ENCODE measurements around the gene SRL.

The SRL gene

DNA sequence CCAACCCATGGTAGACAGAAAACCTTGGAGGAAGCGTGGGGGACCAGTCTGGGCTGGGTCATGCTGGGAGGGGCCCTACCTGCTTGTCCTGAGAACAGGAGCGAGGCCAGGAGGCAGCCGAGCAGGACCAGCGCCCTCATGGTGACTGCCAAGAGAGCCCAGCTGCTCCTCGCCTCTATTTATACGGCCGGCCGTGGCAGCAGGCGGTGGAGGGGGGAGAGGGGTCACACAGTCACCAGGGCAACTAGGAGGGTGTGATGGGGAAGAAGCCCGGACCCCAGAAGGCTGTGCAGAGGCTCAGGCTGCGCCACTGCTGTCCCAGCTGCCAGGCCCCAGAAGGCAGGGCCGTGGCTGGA lies at the start of gene SRL:
Gene SRL, minus strand, starts transcription at position 153 of the 356 bp plus-strand sequence. Its CDS starts 13 bp downstream, at position 140.
- DNase-seq, result no peak

GRCh38 chr16:4290236-4290830 lies 48.5 kb upstream of the SRL start:
- no peak for DNase-seq

DNA sequence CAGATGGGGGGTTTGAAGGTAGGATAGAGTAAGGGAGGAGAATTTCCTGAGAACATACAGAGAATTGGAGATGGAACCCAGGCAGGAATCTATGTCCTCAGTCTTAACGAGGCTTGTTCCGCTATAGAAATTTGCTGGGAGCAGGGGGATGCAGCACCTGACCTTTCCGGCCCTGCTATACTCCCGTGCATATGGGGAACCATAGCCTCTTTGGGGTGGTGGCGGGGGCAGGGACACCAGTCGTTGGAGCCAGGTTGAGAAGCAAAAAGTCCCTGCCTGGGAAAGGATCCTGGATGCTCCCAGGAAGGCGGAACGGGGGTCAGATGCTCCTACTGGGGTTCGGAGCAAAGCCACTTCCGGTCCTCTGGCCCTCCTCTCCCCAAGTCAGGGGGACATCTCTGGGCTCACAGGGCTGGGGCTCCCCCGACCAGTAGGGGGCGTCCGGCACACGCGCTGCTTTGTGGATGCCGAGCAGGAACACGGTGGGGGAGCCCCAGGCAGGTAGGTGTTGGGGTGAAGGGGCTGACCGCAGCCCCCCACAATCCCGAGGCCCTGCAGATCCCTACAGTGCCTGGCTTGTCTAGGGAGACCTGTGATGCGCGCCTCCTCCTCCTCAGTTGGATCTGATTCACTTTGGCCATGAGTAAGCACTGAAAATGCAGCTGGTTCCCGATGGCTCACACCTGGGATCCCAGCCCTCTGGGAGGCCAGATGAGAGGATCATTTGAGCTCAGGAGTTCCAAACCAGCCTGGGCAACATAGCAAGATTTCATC lies 46.5 kb upstream of the SRL start:
- peak; percentile 55 for DNase-seq

DNA sequence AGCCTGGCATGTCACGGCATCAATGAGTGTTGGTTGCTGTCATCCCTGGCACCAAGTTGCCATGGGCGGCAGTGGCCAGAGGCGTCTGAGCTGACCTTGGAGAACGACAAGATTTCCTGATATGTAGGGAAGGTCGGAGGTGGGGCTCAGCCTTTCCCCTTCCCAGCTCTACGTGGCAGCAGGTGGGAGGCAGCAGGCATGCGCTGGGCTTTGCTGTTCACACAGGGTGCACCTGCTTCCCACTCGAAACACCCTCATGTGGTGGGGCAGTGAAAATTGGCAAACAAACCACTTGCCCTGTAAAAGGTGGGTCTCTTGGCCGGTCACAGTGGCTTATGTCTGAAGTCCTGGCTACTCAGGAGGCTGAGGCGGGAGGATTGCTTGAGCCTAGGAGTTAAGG lies 43.3 kb upstream of the SRL start:
- DNase-seq, result no peak

GRCh38 chr16:4283939-4284338 lies 42.1 kb upstream of the SRL start:
- DNase-seq, result no peak

DNA sequence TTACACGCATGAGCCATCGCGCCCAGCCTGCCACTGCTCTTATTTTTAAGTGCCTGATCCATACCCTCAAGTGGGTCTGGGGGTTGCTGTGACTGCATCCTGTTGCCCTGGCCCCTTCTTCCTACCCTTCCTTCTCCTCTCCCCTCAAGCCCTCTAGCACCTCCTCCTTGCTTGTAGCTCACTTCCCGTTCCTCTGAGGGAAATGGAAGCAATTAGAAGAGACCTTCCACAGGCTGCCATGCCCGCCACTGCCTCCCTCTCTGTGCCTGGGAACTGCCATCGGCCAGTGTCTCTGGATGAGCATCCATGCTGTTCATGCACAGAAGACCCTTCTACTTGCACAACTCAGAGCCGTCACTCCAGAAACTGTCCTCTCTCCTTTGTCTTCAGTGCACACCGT lies 41.6 kb upstream of the SRL start:
- DNase-seq, result no peak

GRCh38 chr16:4280625-4281024 lies 38.7 kb upstream of the SRL start:
- no peak for DNase-seq

GRCh38 chr16:4277987-4278513 lies 36.2 kb upstream of the SRL start:
- no peak for DNase-seq

DNA sequence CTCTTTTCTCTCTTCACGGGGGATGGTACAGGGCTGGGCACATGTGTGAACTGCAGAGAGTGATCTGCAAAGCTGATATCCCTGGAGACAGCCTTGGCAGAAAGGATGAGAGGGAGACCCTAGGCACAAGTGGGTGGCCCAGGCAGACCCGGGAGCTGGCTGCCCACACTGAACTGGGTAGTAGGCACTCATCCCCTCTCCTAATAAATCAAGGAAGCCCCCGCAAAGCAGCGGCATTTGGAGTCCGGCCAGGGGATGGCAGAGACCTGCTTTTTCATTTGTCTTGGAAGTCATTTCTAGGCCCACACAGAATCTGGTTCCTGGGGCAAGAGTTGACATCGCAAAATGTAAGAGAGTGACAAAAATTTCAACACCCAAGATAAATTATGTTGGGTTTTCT lies 34.0 kb upstream of the SRL start:
- no peak for DNase-seq

DNA sequence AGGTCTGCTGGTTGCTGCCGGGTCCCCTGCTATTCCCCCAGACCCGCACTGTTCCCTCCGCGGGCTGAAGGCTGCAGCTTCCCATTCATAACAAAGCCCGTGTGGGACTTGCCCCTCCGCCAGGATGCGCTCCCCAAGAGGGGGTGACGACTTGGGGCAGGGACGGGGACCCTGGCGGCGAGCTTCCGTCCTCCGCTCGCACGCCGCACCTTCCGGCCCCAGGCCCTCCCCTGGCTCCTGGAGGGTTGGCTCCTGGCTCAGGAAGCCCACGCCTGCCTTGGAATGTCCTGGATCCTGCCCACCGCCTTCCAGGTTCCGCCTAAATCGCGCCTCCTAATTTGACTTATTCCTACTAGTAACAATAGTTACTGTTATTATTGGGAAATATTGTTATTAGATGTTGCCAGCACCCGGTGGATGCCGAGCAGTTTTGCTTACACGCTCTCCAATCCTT lies 32.0 kb upstream of the SRL start:
- no peak for DNase-seq

GRCh38 chr16:4272114-4272956 lies 30.5 kb upstream of the SRL start:
- no peak for DNase-seq

- peak; percentile 88 for DNase-seq
Observed at GRCh38 chr16:4271176-4272113, 29.6 kb upstream of the SRL start.

GRCh38 chr16:4270595-4270994 lies 28.7 kb upstream of the SRL start:
- DNase-seq, result no peak

- no peak for DNase-seq
Observed at GRCh38 chr16:4270091-4270490, 28.2 kb upstream of the SRL start.

- DNase-seq, result no peak
Observed at GRCh38 chr16:4266372-4266771, 24.5 kb upstream of the SRL start.

- DNase-seq, result no peak
Observed at GRCh38 chr16:4265676-4266075, 23.8 kb upstream of the SRL start.

DNA sequence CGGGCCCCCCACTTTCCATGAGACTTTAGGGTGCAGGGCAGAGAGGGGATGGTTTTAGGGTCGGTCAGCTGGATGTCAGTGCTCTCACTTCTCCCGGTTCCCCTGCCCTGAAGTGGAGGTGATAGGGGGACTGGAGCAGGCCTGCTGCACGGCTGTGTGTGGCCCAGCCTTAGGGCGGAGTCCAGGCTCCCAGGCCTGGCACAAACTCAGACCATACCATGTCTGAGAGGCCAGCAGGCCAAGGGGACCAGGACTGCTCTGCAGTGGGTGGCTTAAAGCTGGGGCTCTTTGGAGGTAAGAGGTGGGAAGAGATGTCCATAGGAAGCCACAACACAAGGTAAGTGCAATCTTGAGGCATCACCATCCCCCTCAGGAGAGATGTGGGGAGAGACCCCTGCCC lies 22.7 kb upstream of the SRL start:
- no peak for DNase-seq

DNA sequence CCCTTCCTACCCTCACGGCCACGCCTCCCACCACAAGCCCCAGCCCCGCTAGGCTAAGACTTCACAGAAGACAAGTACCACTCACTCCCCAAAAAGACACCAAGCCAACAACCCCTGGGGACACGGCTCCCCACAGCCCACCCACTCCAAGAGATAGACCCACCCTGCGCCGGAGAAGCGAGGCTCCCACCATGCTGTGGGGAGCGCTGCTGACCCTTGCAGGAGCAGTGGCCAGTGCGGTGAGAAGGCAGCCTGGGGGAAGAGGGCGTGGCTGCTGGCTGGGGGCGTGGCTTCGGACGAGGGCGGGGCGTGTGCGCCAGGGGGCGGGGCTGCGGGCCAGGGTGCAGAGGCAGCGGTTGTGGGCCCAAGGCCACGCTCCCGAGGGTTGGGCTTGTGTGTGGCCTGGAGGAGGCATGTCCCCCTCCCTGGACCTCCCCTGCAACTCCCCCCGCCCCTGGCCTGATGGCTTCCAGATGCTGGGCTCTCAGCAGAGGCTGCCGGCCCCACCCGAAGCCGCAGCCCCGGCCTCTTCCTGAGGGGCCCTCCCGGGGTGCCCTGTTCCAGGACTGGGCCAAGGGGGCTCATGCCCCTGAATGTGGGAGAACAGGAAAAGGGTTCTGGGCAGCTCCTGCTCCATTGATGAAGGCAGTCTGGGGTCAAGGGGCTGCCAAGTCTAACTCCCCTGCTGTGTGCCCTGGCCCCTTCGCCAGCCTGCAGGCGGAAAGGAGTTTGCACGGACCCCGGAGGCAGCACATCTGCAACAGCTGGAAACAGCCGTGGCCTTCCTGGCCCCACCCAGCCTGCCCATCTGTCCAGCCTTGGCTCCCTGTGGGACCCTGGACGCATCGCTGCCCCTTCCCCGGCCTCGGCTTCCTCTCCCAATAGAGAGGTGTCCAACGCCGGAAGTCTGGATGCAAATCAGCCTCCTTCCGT lies 21.9 kb upstream of the SRL start:
- no peak for DNase-seq

GRCh38 chr16:4262303-4262835 lies 20.5 kb upstream of the SRL start:
- DNase-seq, result no peak

GRCh38 chr16:4261557-4262172 lies 19.8 kb upstream of the SRL start:
- no peak for DNase-seq

DNA sequence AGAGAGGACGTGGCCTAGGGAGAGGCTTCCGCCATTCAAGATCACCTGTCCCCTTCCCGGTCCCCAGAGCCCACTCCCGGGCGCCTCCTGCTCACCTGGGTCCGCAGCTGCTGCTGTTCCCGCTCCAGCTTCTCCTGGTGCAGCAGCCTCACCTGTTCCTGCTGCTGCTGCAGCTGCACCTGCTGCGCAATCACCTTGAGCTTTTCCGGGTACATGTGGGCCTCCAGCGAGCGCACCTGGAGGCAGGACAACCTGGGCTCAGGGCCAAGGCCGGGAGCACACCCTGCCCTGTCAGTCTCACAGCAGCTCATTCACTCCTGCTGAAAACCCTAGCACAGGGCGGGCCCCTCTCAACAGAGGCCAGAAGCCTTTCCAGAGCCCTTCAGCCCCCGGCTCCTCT lies 18.5 kb upstream of the SRL start:
- DNase-seq, result no peak
